ENCODE data around the gene LRRC32. TPM values are rescaled to one million over a fixed set of nuclear protein-coding genes. Genes with fewer than 3 reads are reported as not detected.
A peak's percentile ranks its signal among the peaks of the same experiment; 100 is the strongest.

Gene LRRC32
- total and polyA plus RNA-seq, 2 experiments from 2014 or later, result 0.42 to 0.58 TPM

DNA sequence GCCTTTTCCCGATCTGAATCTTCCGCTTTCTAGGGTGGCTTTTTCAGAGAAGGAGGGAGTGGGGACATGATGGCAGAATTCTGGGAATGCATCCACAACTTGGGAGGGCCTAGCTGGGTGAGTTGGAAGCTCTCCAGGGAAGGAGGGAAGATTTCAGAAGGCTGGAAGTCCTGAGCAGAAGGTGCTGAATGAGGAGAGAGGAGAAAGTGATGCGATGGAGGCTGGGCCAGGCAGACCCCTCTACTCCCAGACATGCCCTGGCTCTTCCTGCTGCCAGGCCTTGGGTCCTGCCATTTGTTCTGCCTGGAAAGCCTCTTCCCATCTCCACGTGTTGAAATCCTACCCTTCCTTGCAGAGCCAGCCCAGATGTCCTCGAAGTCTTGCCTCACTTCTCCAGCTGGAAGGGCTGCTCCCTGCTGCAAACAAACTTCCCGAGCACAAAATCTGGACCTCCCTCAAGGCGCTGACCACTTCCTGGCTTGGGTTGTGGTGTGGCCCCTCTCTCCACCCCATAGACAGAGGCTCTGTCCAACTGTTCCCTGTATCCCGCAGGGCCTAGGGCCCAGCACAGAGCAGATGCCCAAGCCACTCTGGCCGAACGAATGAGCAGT lies 16.8 kb downstream of the LRRC32 start (continued):
- TF ChIP-seq, protein P1, sequence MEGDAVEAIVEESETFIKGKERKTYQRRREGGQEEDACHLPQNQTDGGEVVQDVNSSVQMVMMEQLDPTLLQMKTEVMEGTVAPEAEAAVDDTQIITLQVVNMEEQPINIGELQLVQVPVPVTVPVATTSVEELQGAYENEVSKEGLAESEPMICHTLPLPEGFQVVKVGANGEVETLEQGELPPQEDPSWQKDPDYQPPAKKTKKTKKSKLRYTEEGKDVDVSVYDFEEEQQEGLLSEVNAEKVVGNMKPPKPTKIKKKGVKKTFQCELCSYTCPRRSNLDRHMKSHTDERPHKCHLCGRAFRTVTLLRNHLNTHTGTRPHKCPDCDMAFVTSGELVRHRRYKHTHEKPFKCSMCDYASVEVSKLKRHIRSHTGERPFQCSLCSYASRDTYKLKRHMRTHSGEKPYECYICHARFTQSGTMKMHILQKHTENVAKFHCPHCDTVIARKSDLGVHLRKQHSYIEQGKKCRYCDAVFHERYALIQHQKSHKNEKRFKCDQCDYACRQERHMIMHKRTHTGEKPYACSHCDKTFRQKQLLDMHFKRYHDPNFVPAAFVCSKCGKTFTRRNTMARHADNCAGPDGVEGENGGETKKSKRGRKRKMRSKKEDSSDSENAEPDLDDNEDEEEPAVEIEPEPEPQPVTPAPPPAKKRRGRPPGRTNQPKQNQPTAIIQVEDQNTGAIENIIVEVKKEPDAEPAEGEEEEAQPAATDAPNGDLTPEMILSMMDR (conservative IDR thresholded peaks at IDR 0.05; ENCODE audit: low read depth in 2 of 2), result no peak
- TF ChIP-seq ZNF114 (CRISPR knock-in tag; IDR thresholded peaks at IDR 0.05) (no peak), CREB1 (CRISPR knock-in tag; IDR thresholded peaks at IDR 0.05; ENCODE audit: low read depth) (no peak)
- TF ChIP-seq, protein P2, sequence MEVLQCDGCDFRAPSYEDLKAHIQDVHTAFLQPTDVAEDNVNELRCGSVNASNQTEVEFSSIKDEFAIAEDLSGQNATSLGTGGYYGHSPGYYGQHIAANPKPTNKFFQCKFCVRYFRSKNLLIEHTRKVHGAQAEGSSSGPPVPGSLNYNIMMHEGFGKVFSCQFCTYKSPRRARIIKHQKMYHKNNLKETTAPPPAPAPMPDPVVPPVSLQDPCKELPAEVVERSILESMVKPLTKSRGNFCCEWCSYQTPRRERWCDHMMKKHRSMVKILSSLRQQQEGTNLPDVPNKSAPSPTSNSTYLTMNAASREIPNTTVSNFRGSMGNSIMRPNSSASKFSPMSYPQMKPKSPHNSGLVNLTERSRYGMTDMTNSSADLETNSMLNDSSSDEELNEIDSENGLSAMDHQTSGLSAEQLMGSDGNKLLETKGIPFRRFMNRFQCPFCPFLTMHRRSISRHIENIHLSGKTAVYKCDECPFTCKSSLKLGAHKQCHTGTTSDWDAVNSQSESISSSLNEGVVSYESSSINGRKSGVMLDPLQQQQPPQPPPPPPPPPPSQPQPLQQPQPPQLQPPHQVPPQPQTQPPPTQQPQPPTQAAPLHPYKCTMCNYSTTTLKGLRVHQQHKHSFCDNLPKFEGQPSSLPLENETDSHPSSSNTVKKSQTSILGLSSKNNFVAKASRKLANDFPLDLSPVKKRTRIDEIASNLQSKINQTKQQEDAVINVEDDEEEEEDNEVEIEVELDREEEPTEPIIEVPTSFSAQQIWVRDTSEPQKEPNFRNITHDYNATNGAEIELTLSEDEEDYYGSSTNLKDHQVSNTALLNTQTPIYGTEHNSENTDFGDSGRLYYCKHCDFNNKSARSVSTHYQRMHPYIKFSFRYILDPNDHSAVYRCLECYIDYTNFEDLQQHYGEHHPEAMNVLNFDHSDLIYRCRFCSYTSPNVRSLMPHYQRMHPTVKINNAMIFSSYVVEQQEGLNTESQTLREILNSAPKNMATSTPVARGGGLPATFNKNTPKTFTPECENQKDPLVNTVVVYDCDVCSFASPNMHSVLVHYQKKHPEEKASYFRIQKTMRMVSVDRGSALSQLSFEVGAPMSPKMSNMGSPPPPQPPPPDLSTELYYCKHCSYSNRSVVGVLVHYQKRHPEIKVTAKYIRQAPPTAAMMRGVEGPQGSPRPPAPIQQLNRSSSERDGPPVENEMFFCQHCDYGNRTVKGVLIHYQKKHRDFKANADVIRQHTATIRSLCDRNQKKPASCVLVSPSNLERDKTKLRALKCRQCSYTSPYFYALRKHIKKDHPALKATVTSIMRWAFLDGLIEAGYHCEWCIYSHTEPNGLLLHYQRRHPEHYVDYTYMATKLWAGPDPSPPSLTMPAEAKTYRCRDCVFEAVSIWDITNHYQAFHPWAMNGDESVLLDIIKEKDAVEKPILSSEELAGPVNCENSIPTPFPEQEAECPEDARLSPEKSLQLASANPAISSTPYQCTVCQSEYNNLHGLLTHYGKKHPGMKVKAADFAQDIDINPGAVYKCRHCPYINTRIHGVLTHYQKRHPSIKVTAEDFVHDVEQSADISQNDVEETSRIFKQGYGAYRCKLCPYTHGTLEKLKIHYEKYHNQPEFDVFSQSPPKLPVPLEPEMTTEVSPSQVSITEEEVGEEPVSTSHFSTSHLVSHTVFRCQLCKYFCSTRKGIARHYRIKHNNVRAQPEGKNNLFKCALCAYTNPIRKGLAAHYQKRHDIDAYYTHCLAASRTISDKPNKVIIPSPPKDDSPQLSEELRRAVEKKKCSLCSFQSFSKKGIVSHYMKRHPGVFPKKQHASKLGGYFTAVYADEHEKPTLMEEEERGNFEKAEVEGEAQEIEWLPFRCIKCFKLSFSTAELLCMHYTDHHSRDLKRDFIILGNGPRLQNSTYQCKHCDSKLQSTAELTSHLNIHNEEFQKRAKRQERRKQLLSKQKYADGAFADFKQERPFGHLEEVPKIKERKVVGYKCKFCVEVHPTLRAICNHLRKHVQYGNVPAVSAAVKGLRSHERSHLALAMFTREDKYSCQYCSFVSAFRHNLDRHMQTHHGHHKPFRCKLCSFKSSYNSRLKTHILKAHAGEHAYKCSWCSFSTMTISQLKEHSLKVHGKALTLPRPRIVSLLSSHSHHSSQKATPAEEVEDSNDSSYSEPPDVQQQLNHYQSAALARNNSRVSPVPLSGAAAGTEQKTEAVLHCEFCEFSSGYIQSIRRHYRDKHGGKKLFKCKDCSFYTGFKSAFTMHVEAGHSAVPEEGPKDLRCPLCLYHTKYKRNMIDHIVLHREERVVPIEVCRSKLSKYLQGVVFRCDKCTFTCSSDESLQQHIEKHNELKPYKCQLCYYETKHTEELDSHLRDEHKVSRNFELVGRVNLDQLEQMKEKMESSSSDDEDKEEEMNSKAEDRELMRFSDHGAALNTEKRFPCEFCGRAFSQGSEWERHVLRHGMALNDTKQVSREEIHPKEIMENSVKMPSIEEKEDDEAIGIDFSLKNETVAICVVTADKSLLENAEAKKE (CRISPR knock-in tag; IDR thresholded peaks at IDR 0.05), result no peak

DNA sequence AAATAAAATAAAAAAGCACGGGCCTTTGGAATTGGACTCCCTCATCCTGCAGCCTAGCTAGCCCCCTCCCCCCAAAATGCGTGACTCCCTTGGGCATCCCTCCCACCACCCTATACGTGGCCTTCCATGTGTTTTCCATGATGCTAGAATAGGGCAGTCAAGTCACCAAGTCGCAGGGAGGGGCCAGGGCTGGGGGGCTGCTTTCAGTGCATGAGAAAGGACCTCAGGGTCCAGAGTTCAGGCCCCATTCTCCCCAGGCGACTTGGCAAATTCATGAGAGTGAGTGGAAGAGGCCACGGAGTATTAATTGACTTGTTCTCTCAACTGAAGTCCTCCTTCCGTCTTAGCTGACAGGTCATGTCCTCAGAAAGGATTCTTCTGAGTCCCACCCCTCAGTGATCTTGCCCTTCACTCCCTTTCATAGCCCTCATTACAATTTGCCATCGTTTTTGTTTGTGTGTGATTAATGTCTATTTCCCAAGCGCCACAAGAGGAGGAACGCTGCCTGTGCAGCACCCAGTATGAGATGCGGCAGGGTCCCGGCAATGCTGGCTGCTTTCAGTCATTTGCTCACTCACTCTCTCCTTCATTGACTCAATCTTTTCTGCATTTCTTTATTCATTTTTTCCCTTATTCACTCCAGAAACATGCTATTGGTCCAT lies 17.4 kb downstream of the LRRC32 start:
- ATAC-seq, result no peak

More for the DNA sequence above, 17.4 kb downstream of the LRRC32 start:
- H3K4me2 ChIP-seq, result no peak overlapping the region
- H3F3A ChIP-seq (replicated peaks; ENCODE audit: low read depth), result no peaks in the 10 kb centered on the region
- H3K27ac ChIP-seq (ENCODE audit: low read depth), result no peak overlapping the region
- no peak overlapping the region for H3K4me3 ChIP-seq
- Mint-ChIP-seq H3K27ac (no peak overlapping the region), H3K4me1 (peaks cover 19% of the 10 kb centered on the region), H3K27me3 (ENCODE audit: insufficient read depth, low read depth, poor library complexity) (peaks cover 8% of the 10 kb centered on the region), H3K4me3 (no peak overlapping the region), H3K36me3 (ENCODE audit: low read depth) (no peaks in the 10 kb centered on the region), H3K9me3 (peaks cover 2% of the 10 kb centered on the region; the same call in 1 of the 3 replicates)
- H4K20me1 ChIP-seq (replicated peaks; ENCODE audit: insufficient read depth), result no peaks in the 10 kb centered on the region
- DNase-seq (ENCODE audit: low spot score), result no peak
- H3K79me2 ChIP-seq (replicated peaks; ENCODE audit: insufficient read depth), result no peaks in the 10 kb centered on the region
- H2AFZ ChIP-seq, result 0 out of 2 replicates have a peak overlapping the region, but pooled peaks have one; percentile 43
- H3K36me3 ChIP-seq (ENCODE audit: insufficient read depth), result no peaks in the 10 kb centered on the region
- H3K4me1 ChIP-seq (ENCODE audit: insufficient read depth), result no peaks in the 10 kb centered on the region
- no peaks in the 10 kb centered on the region for H3K9me2 ChIP-seq (ENCODE audit: insufficient read depth)
- TF ChIP-seq CREB1 (CRISPR knock-in tag; IDR thresholded peaks at IDR 0.05; ENCODE audit: low read depth), result no peak
- TF ChIP-seq, protein P3, sequence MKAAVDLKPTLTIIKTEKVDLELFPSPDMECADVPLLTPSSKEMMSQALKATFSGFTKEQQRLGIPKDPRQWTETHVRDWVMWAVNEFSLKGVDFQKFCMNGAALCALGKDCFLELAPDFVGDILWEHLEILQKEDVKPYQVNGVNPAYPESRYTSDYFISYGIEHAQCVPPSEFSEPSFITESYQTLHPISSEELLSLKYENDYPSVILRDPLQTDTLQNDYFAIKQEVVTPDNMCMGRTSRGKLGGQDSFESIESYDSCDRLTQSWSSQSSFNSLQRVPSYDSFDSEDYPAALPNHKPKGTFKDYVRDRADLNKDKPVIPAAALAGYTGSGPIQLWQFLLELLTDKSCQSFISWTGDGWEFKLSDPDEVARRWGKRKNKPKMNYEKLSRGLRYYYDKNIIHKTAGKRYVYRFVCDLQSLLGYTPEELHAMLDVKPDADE (IDR thresholded peaks at IDR 0.05), result no peak
- TF ChIP-seq, protein P4, sequence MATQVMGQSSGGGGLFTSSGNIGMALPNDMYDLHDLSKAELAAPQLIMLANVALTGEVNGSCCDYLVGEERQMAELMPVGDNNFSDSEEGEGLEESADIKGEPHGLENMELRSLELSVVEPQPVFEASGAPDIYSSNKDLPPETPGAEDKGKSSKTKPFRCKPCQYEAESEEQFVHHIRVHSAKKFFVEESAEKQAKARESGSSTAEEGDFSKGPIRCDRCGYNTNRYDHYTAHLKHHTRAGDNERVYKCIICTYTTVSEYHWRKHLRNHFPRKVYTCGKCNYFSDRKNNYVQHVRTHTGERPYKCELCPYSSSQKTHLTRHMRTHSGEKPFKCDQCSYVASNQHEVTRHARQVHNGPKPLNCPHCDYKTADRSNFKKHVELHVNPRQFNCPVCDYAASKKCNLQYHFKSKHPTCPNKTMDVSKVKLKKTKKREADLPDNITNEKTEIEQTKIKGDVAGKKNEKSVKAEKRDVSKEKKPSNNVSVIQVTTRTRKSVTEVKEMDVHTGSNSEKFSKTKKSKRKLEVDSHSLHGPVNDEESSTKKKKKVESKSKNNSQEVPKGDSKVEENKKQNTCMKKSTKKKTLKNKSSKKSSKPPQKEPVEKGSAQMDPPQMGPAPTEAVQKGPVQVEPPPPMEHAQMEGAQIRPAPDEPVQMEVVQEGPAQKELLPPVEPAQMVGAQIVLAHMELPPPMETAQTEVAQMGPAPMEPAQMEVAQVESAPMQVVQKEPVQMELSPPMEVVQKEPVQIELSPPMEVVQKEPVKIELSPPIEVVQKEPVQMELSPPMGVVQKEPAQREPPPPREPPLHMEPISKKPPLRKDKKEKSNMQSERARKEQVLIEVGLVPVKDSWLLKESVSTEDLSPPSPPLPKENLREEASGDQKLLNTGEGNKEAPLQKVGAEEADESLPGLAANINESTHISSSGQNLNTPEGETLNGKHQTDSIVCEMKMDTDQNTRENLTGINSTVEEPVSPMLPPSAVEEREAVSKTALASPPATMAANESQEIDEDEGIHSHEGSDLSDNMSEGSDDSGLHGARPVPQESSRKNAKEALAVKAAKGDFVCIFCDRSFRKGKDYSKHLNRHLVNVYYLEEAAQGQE (IDR thresholded peaks at IDR 0.05; ENCODE audit: unreplicated experiment), result no peak
- TF ChIP-seq EZH2phosphoT487 (IDR thresholded peaks at IDR 0.05; ENCODE audit: unreplicated experiment), result no peak
- TF ChIP-seq ZNF331 (CRISPR knock-in tag; IDR thresholded peaks at IDR 0.05; ENCODE audit: low read depth), result no peak
- no peak for TF ChIP-seq NANOG (IDR thresholded peaks at IDR 0.05; ENCODE audit: borderline replicate concordance)
- no peaks in the 10 kb centered on the region for H3K27me3 ChIP-seq (ENCODE audit: insufficient read depth)
